K562 (cell line): Measurements from ENCODE around the gene GABRR3. TPM values are rescaled to one million over a fixed set of nuclear protein-coding genes. Genes with fewer than 3 reads are reported as not detected.

Experiments
- ARHGAP35 ChIP-seq: fragments of 450-650 bp; IDR thresholded peaks from 2 replicates; pipeline ENCODE4 v1.6.1; 2018; ENCODE audit not compliant: partially characterized antibody
- CHAMP1 ChIP-seq: fragments of 450-650 bp; IDR thresholded peaks from 2 replicates; pipeline ENCODE4 v1.6.1; 2016; ENCODE audit warnings: mild to moderate bottlenecking
- MAFF ChIP-seq: IDR thresholded peaks from 2 replicates; pipeline ENCODE4 v1.6.1; 2012; ENCODE audit warnings: low read length, improper control_type of control experiment
- MYNN ChIP-seq, 2 experiments: sonication (generic); formaldehyde crosslinking in 1 of 2; IDR thresholded peaks; 2 replicates each; pipeline versions ENCODE4 v1.5.0 to v1.6.1; 2016 to 2020; ENCODE audit warnings: antibody characterized with exemption in 1 of 2, missing genetic modification reagents in 1 of 2
- NR2F6 ChIP-seq: fragments of 450-650 bp; formaldehyde crosslinking; IDR thresholded peaks from 2 replicates; pipeline ENCODE4 v1.4.0; 2020; ENCODE audit warnings: mild to moderate bottlenecking
- ZNF124 ChIP-seq: sonication (generic); formaldehyde crosslinking; IDR thresholded peaks from 2 replicates; pipeline ENCODE4 v1.8.1; 2022; ENCODE audit warnings: missing genetic modification reagents
- ZNF212 ChIP-seq: fragments of 450-650 bp; formaldehyde crosslinking; IDR thresholded peaks from 2 replicates; pipeline ENCODE4 v1.4.0; 2020; ENCODE audit warnings: mild to moderate bottlenecking
- polyA plus RNA-seq, 8 experiments: library from polyadenylated mRNA; depleted of rRNA in 4 of 8; stranded (reverse) in 5 of 8; unstranded in 3 of 8; fragments of >200 nt; fragmentation: Nextera tagmentation in 2 of 8; fragmentation: Illumina TruSeq in 1 of 8; extraction: Ambion mirVana in 2 of 8; extraction: Trizol in 1 of 8; gene quantifications; 2 replicates each; pipeline versions ENCODE4 v1.2.1 to v1.2.3, GENCODE V29; 2011 to 2014; ENCODE audit warnings: inconsistent platforms in 1 of 8, missing spikeins in 1 of 8
- total RNA-seq, 7 experiments: library from RNA; depleted of rRNA in 6 of 7; stranded (reverse); fragments of >200 nt in 6 of 7; fragmentation: Illumina TruSeq in 2 of 7; extraction: Trizol in 2 of 7; gene quantifications; 2 replicates each; pipeline versions ENCODE4 v1.2.1 to v1.2.3, GENCODE V29; 2011 to 2021; ENCODE audit warnings: low replicate concordance in 1 of 7
- TF ChIP-seq, protein P1 (sequence below): fragments of 250-450 bp; sonication (Bioruptor Pico); IDR thresholded peaks from 2 replicates; pipeline ENCODE4 v1.5.0; 2021; ENCODE audit warnings: mild to moderate bottlenecking, borderline replicate concordance
- TF ChIP-seq, protein P2 (sequence below): sonication (generic); formaldehyde crosslinking; IDR thresholded peaks from 2 replicates; pipeline ENCODE4 v1.8.0; 2022; ENCODE audit warnings: mild to moderate bottlenecking, missing genetic modification reagents

GABRR3 gene
- total and polyA plus RNA-seq, 9 of the 15 experiments (the other 6 are each of a cell fraction or from before 2014, with no cell fraction given), result not detected

DNA sequence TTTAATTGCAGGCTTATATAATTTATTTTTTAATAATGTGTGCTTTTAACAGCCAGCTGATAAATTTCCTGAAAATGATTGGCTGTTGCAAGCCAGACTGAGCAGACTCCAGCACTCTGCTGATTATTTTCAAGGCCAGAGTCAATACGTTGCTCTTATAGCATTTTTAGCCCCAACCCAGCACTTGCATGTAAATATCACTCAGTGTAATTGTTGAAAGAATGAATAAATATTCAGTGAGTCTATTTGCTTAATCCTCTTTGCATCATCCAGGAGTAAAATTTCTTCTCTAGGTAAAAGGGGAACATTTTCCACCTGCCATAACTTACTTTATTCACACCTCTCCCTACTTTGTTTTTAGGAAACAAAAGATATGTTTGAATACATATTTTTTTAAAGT is 2.9 kb downstream of the GABRR3 start (continued):
- TF ChIP-seq CHAMP1 (no peak), MAFF (no peak), ARHGAP35 (no peak), ZNF212 (CRISPR knock-in tag) (no peak), NR2F6 (no peak), ZNF124 (CRISPR knock-in tag) (no peak), MYNN (IDR thresholded peaks at IDR 0.05) (no peak), MYNN (CRISPR knock-in tag; IDR thresholded peaks at IDR 0.05) (no peak)
- TF ChIP-seq, protein P1, sequence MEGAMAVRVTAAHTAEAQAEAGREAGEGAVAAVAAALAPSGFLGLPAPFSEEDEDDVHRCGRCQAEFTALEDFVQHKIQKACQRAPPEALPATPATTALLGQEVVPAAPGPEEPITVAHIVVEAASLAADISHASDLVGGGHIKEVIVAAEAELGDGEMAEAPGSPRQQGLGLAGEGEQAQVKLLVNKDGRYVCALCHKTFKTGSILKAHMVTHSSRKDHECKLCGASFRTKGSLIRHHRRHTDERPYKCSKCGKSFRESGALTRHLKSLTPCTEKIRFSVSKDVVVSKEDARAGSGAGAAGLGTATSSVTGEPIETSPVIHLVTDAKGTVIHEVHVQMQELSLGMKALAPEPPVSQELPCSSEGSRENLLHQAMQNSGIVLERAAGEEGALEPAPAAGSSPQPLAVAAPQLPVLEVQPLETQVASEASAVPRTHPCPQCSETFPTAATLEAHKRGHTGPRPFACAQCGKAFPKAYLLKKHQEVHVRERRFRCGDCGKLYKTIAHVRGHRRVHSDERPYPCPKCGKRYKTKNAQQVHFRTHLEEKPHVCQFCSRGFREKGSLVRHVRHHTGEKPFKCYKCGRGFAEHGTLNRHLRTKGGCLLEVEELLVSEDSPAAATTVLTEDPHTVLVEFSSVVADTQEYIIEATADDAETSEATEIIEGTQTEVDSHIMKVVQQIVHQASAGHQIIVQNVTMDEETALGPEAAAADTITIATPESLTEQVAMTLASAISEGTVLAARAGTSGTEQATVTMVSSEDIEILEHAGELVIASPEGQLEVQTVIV, result no peak
- TF ChIP-seq, protein P2, sequence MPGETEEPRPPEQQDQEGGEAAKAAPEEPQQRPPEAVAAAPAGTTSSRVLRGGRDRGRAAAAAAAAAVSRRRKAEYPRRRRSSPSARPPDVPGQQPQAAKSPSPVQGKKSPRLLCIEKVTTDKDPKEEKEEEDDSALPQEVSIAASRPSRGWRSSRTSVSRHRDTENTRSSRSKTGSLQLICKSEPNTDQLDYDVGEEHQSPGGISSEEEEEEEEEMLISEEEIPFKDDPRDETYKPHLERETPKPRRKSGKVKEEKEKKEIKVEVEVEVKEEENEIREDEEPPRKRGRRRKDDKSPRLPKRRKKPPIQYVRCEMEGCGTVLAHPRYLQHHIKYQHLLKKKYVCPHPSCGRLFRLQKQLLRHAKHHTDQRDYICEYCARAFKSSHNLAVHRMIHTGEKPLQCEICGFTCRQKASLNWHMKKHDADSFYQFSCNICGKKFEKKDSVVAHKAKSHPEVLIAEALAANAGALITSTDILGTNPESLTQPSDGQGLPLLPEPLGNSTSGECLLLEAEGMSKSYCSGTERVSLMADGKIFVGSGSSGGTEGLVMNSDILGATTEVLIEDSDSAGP (CRISPR knock-in tag), result no peak
- TF ChIP-seq, all 486 proteins: peak for 0
